Testis (tissue), 2 donors: ENCODE results near the gene PRSS3.
"Not testable (repeated sequence)": the region's sequence is repeated elsewhere in the genome, so short reads cannot be mapped to it uniquely, and the experiment has no call there.

Experiments used
- POLR2A ChIP-seq: fragments of 450-650 bp; IDR thresholded peaks from one replicate; pipeline ENCODE4 v1.6.1; 2017; ENCODE audit warnings: antibody characterized with exemption, mild to moderate bottlenecking, moderate library complexity
- TF ChIP-seq, protein P1 (sequence below), 3 experiments: fragments of 450-650 bp in 2 of 3; fragments of 200-600 bp in 1 of 3; sonication (generic) in 1 of 3; IDR thresholded peaks; one replicate each; pipeline ENCODE4 v1.5.1; 2016 to 2019; ENCODE audit warnings: antibody characterized with exemption in 3 of 3, mild to moderate bottlenecking in 2 of 3, moderate library complexity in 1 of 3

DNA sequence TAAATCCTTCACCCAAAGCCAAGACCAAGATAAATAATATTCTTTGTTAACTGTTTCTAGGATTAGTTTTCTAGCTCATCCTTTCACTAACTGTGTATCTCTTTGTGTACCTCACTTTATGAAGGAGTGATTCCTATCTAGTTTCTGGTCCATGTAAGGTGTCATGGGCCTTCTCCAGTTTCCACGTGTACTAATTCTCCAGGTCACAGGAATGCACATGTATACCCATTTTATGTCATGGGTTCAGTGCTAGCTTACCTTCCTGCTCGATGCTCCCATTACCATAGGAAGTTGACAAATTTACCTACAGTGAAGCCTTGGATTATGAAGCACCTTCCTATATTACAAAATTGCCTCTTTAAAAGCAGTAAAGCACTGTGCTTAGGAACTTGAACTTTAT lies 5.9 kb upstream of the PRSS3 start:
- TF ChIP-seq, protein P1, sequence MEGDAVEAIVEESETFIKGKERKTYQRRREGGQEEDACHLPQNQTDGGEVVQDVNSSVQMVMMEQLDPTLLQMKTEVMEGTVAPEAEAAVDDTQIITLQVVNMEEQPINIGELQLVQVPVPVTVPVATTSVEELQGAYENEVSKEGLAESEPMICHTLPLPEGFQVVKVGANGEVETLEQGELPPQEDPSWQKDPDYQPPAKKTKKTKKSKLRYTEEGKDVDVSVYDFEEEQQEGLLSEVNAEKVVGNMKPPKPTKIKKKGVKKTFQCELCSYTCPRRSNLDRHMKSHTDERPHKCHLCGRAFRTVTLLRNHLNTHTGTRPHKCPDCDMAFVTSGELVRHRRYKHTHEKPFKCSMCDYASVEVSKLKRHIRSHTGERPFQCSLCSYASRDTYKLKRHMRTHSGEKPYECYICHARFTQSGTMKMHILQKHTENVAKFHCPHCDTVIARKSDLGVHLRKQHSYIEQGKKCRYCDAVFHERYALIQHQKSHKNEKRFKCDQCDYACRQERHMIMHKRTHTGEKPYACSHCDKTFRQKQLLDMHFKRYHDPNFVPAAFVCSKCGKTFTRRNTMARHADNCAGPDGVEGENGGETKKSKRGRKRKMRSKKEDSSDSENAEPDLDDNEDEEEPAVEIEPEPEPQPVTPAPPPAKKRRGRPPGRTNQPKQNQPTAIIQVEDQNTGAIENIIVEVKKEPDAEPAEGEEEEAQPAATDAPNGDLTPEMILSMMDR (IDR thresholded peaks at IDR 0.05) = not testable (repeated sequence)
- TF ChIP-seq POLR2A = not testable (repeated sequence)
